Spleen (tissue), 11 donors: ENCODE measurements around the gene HOXA5. TPM values are rescaled to one million over a fixed set of nuclear protein-coding genes. Genes with fewer than 3 reads are reported as not detected.

Experiments used
- DNase-seq: peaks from one replicate; pipeline ENCODE4 v3.0.0-alpha.2; 2020
- H3K27ac ChIP-seq, 8 donors: fragments of 200-600 bp; sonication (generic) in 7 of 8; 1 replicate in 4 of 8; 2 replicates in 4 of 8; pipeline versions ENCODE4 v1.5.0 to v1.8.0; 2016 to 2021; ENCODE audit warnings: inconsistent platforms in 4 of 8, mild to moderate bottlenecking in 4 of 8, moderate library complexity in 1 of 8
- H3K27me3 ChIP-seq, 7 donors: fragments of 200-600 bp; sonication (generic) in 6 of 7; replicated peaks in 1 of 7; 1 replicate in 4 of 7; 2 replicates in 3 of 7; pipeline versions ENCODE4 v1.5.0 to v1.8.0; 2016 to 2021; ENCODE audit warnings: inconsistent platforms in 3 of 7, mild to moderate bottlenecking in 1 of 7
- H3K36me3 ChIP-seq, 6 donors: fragments of 200-600 bp; sonication (generic) in 5 of 6; 1 replicate in 4 of 6; 2 replicates in 2 of 6; pipeline versions ENCODE4 v1.5.0 to v1.8.0; 2016 to 2021; ENCODE audit warnings: inconsistent platforms in 2 of 6
- H3K4me1 ChIP-seq, 6 donors: fragments of 200-600 bp; sonication (generic) in 5 of 6; 1 replicate in 3 of 6; 2 replicates in 3 of 6; pipeline versions ENCODE4 v1.5.0 to v1.8.0; 2016 to 2021; ENCODE audit warnings: inconsistent platforms in 3 of 6
- H3K4me3 ChIP-seq, 8 donors: fragments of 200-600 bp; sonication (generic) in 7 of 8; 1 replicate in 4 of 8; 2 replicates in 4 of 8; pipeline versions ENCODE4 v1.5.0 to v1.8.0; 2016 to 2021; ENCODE audit warnings: inconsistent platforms in 4 of 8, mild to moderate bottlenecking in 4 of 8, moderate library complexity in 2 of 8
- H3K9me3 ChIP-seq, 8 donors: fragments of 200-600 bp; sonication (generic) in 7 of 8; 1 replicate in 4 of 8; 2 replicates in 4 of 8; pipeline versions ENCODE4 v1.5.0 to v1.8.0; 2016 to 2021; ENCODE audit warnings: inconsistent platforms in 4 of 8
- CTCF ChIP-seq, 11 experiments: fragments of 200-600 bp in 7 of 11; fragments of 450-650 bp in 4 of 11; sonication (generic) in 4 of 11; IDR thresholded peaks in 8 of 11; conservative IDR thresholded peaks in 3 of 11; 1 replicate in 7 of 11; 2 replicates in 4 of 11; pipeline versions ENCODE4 v1.4.0 to v1.8.0; 2016 to 2021; ENCODE audit warnings: antibody characterized with exemption in 11 of 11, inconsistent platforms in 4 of 11, mild to moderate bottlenecking in 1 of 11
- POLR2A ChIP-seq, 3 donors: fragments of 450-650 bp; IDR thresholded peaks; one replicate each; pipeline ENCODE4 v1.5.1; 2017; ENCODE audit warnings: antibody characterized with exemption in 3 of 3, mild to moderate bottlenecking in 1 of 3
- POLR2AphosphoS5 ChIP-seq, 3 donors: sonication (generic); formaldehyde crosslinking; IDR thresholded peaks; one replicate each; pipeline ENCODE4 v1.5.1; 2017; ENCODE audit warnings: antibody characterized with exemption in 3 of 3
- WGBS, 5 donors: extraction: QIAGEN DNeasy Blood & Tissue Kit in 3 of 5; methylation state at CpG; one replicate each; pipeline versions ENCODE4 v1.1.5 to v1.1.7; 2013 to 2018; 5-methylcytosine and 5-hydroxymethylcytosine counted together
- intact Hi-C: fragments of 100-400 bp; cut with DNase I; formaldehyde crosslinking; loops from one replicate; pipeline ENCODE4 v1.15.0; 2023; ENCODE audit warnings: low total_unique reads
- polyA plus RNA-seq, 3 donors: library from polyadenylated mRNA; stranded (reverse); fragments of 200-250 nt; gene quantifications; one replicate each; pipeline ENCODE4 v1.2.1, GENCODE V29; 2013
- total RNA-seq, 7 donors: library from RNA; depleted of rRNA in 3 of 7; stranded (reverse); fragments of >200 nt in 3 of 7; fragmentation: NEBNext Ultra II Directional in 4 of 7; extraction: Animal tissue kit (Norgen Biotek cat#: 25700) in 4 of 7; gene quantifications; one replicate each; pipeline versions ENCODE4 v1.1.0 to v1.2.1, GENCODE V29; 2016 to 2021
- donor health status: healthy with polysubstance abuse.
- donor health status: DM: no; HTN: no; CAD: no; lungs with moderate emphysema.
- donor health status: DM: no; HTN: no; CAD: no.
- donor health status: Bipolar disorder and iron deficiency.
- donor health status: healthy.
- donor health status: DM: no; HTN: no; CAD: no.
- donor health status: DM: yes; HTN: yes; CAD: no.

Gene HOXA5
- total and polyA plus RNA-seq, 10 donors = 1.6 to 9.3 (median 3.3) TPM

- TF ChIP-seq POLR2AphosphoS5 (IDR thresholded peaks at IDR 0.05) = no peak
- TF ChIP-seq POLR2A (IDR thresholded peaks at IDR 0.05) = no peak
- no peak for TF ChIP-seq CTCF (IDR thresholded peaks at IDR 0.05 in 8 of 11, conservative IDR thresholded peaks at IDR 0.05 in 3 of 11)
- Histone ChIP-seq H3K4me3 (peak within 1 kb of the TSS in 7 of 8 donors; percentile 17 to 67 (median 35)), H3K4me1 (peaks cover 26 to 68% (median 56%) of the 10 kb centered on the region in 6 donors), H3K9me3 (no peaks in the 10 kb centered on the region), H3K27ac (no peak within 1 kb of the TSS), H3K36me3 (no peaks in the 10 kb centered on the region), H3K27me3 (peaks cover 42 to 100% (median 99%) of the 10 kb centered on the region in 7 donors)
- DNase-seq = peak; percentile 63
- 3 to 8% (median 6%) methylated on average over 42 to 43 of the region's 43 CpGs for WGBS, 5 donors
- intact Hi-C loops = loop anchor here (10.0 kb wide), 1 partner anchor 1330 kb away; no protein-coding TSS in a partner anchor
These were observed 41.8 kb upstream of the HOXA5 start, which contains the start of gene HOXA11 for GRCh38 chr7:27185013-27185853. TSS of gene HOXA11 (minus strand) at chr7:27185232. CDS start at chr7:27185144, 88 bp downstream.

- intact Hi-C loops = loop anchor here (10.0 kb wide), 1 partner anchor 1330 kb away; no protein-coding TSS in a partner anchor
- 2 to 12% (median 3%) methylated on average over 9 to 72 of the region's 72 CpGs for WGBS, 5 donors
- peak; percentile 75 for DNase-seq
- H3K36me3 ChIP-seq = no peaks in the 10 kb centered on the region
- H3K4me1 ChIP-seq = peaks cover 30 to 73% (median 63%) of the 10 kb centered on the region in 6 donors
- H3K27ac ChIP-seq = no peak overlapping the region
- peak overlapping the region in 7 of 8 donors; percentile 17 to 67 (median 35) for H3K4me3 ChIP-seq
- peak; percentile 11 to 59 (median 42) for TF ChIP-seq POLR2AphosphoS5 (IDR thresholded peaks at IDR 0.05)
- no peak for TF ChIP-seq POLR2A (IDR thresholded peaks at IDR 0.05)
- no peaks in the 10 kb centered on the region for H3K9me3 ChIP-seq
- H3K27me3 ChIP-seq = peaks cover 43 to 100% (median 99%) of the 10 kb centered on the region in 7 donors
These were observed 41.0 kb upstream of the HOXA5 start for GRCh38 chr7:27184337-27185012.

- intact Hi-C loops = loop anchor here (10.0 kb wide), 1 partner anchor 1329 kb away; no protein-coding TSS in a partner anchor
- WGBS, 5 donors = 3 to 4% (median 4%) methylated on average over 27 to 30 of the region's 30 CpGs
- DNase-seq = peak; percentile 58
- TF ChIP-seq POLR2AphosphoS5 (IDR thresholded peaks at IDR 0.05) (peak in 1 of 3 donors; percentile 3), CTCF (IDR thresholded peaks at IDR 0.05 in 8 of 11, conservative IDR thresholded peaks at IDR 0.05 in 3 of 11) (no peak), POLR2A (IDR thresholded peaks at IDR 0.05) (no peak)
- H3K27ac ChIP-seq = no peak overlapping the region
- H3K27me3 ChIP-seq = peaks cover 46 to 100% (median 99%) of the 10 kb centered on the region in 7 donors
- H3K9me3 ChIP-seq = no peaks in the 10 kb centered on the region
- H3K4me1 ChIP-seq = peaks cover 26 to 71% (median 59%) of the 10 kb centered on the region in 6 donors
- no peaks in the 10 kb centered on the region for H3K36me3 ChIP-seq
- H3K4me3 ChIP-seq = peak overlapping the region in 7 of 8 donors; percentile 17 to 67 (median 35)
These were observed 40.3 kb upstream of the HOXA5 start for GRCh38 chr7:27183682-27184336.
